HepG2 (cell line): ENCODE results near the gene RPS2. TPM values are rescaled to one million over a fixed set of nuclear protein-coding genes. Genes with fewer than 3 reads are reported as not detected.

ENCODE experiments used
- CHCHD3 ChIP-seq: sonication (generic); formaldehyde crosslinking; IDR thresholded peaks from 2 replicates; pipeline ENCODE4 v1.8.0; 2022; ENCODE audit warnings: mild to moderate bottlenecking, missing genetic modification reagents, moderate library complexity
- EEA1 ChIP-seq: sonication (generic); formaldehyde crosslinking; IDR thresholded peaks from 2 replicates; pipeline ENCODE4 v1.5.1; 2020; ENCODE audit warnings: mild to moderate bottlenecking, missing genetic modification reagents, borderline replicate concordance
- JUND ChIP-seq: sonication (generic); formaldehyde crosslinking; IDR thresholded peaks from 2 replicates; pipeline ENCODE4 v1.8.0; 2022; ENCODE audit warnings: mild to moderate bottlenecking, missing genetic modification reagents
- MIER3 ChIP-seq: IDR thresholded peaks from 2 replicates; pipeline ENCODE4 v1.6.1; 2016; ENCODE audit warnings: missing compliant biosample characterization, borderline replicate concordance
- NFYB ChIP-seq: sonication (generic); formaldehyde crosslinking; IDR thresholded peaks from 2 replicates; pipeline ENCODE4 v1.4.0; 2020; ENCODE audit warnings: missing genetic modification reagents
- NONO ChIP-seq, 2 experiments: fragments of 450-650 bp in 1 of 2; sonication (generic) in 1 of 2; formaldehyde crosslinking in 1 of 2; IDR thresholded peaks in 1 of 2; conservative IDR thresholded peaks in 1 of 2; 2 replicates each; pipeline versions ENCODE4 v1.6.1 to v1.8.0; 2017 to 2022; ENCODE audit warnings: mild to moderate bottlenecking in 1 of 2, missing genetic modification reagents in 1 of 2, moderate library complexity in 1 of 2
- PAF1 ChIP-seq: IDR thresholded peaks from 2 replicates; pipeline ENCODE4 v1.6.1; 2016; ENCODE audit warnings: missing genetic modification reagents, missing compliant biosample characterization
- RBAK ChIP-seq: sonication (generic); formaldehyde crosslinking; IDR thresholded peaks from 2 replicates; pipeline ENCODE4 v1.5.1; 2020; ENCODE audit warnings: mild to moderate bottlenecking, missing genetic modification reagents
- SAP130 ChIP-seq: IDR thresholded peaks from 2 replicates; pipeline ENCODE4 v1.6.1; 2016; ENCODE audit warnings: low read depth
- SIN3A ChIP-seq: IDR thresholded peaks from 2 replicates; pipeline ENCODE4 v1.6.1; 2011; ENCODE audit warnings: low read depth, mild to moderate bottlenecking, control low read depth, low read length, borderline replicate concordance
- SUZ12 ChIP-seq: fragments of 150-350 bp; IDR thresholded peaks from 2 replicates; pipeline ENCODE4 v1.6.1; 2014; ENCODE audit warnings: low read depth, low read length
- YY1 ChIP-seq: IDR thresholded peaks from 2 replicates; pipeline ENCODE4 v1.6.1; 2011; ENCODE audit warnings: low read length, low read depth, moderate library complexity, mild to moderate bottlenecking; ENCODE audit not compliant: insufficient read depth, insufficient replicate concordance
- ZFP36L1 ChIP-seq: sonication (generic); formaldehyde crosslinking; IDR thresholded peaks from 2 replicates; pipeline ENCODE4 v1.8.0; 2022; ENCODE audit warnings: mild to moderate bottlenecking, missing genetic modification reagents, moderate library complexity
- ZFP62 ChIP-seq: sonication (generic); formaldehyde crosslinking; IDR thresholded peaks from 2 replicates; pipeline ENCODE4 v1.4.0; 2020; ENCODE audit warnings: missing genetic modification reagents
- ZNF205 ChIP-seq: IDR thresholded peaks from 2 replicates; pipeline ENCODE4 v1.6.1; 2018; ENCODE audit warnings: missing biosample characterization, missing genetic modification reagents
- ZNF207 ChIP-seq: fragments of 450-650 bp; IDR thresholded peaks from 2 replicates; pipeline ENCODE4 v1.6.1; 2016; ENCODE audit warnings: antibody characterized with exemption, borderline replicate concordance
- ZNF33B ChIP-seq: sonication (generic); formaldehyde crosslinking; IDR thresholded peaks from 2 replicates; pipeline ENCODE4 v1.5.1; 2020; ENCODE audit warnings: mild to moderate bottlenecking, missing genetic modification reagents
- ZNF777 ChIP-seq: sonication (generic); formaldehyde crosslinking; IDR thresholded peaks from 2 replicates; pipeline ENCODE4 v1.4.0; 2020; ENCODE audit warnings: missing genetic modification reagents
- polyA plus RNA-seq, 8 experiments: library from polyadenylated mRNA; depleted of rRNA in 3 of 8; stranded (reverse) in 7 of 8; unstranded in 1 of 8; fragments of >200 nt; fragmentation: Illumina TruSeq in 4 of 8; extraction: Trizol in 4 of 8; gene quantifications; 2 replicates each; pipeline versions ENCODE4 v1.2.1 to v1.2.3, GENCODE V29; 2011 to 2016; ENCODE audit warnings: low read depth in 4 of 8, missing spikeins in 1 of 8, mixed read lengths in 1 of 8; ENCODE audit not compliant: insufficient read depth in 1 of 8
- total RNA-seq, 5 experiments: library from RNA; depleted of rRNA; stranded (reverse); fragments of >200 nt; fragmentation: Illumina TruSeq; extraction: Trizol; gene quantifications; 2 replicates each; pipeline ENCODE4 v1.2.3, GENCODE V29; 2016; ENCODE audit warnings: low read depth in 1 of 5
- TF ChIP-seq, protein P1 (sequence below): sonication (generic); formaldehyde crosslinking; IDR thresholded peaks from 2 replicates; pipeline ENCODE4; 2020; ENCODE audit warnings: missing genetic modification reagents, mild to moderate bottlenecking, borderline replicate concordance
- TF ChIP-seq, protein P2 (sequence below): sonication (generic); formaldehyde crosslinking; IDR thresholded peaks from 2 replicates; pipeline ENCODE4 v1.4.0; 2020; ENCODE audit warnings: mild to moderate bottlenecking, missing genetic modification reagents
- TF ChIP-seq, protein P3 (sequence below): IDR thresholded peaks from 2 replicates; pipeline ENCODE4 v1.6.1; 2016
- TF ChIP-seq, protein P4 (sequence below): IDR thresholded peaks from 2 replicates; pipeline ENCODE4 v1.6.1; 2016; ENCODE audit warnings: low read depth, control low read depth

Gene RPS2
- total and polyA plus RNA-seq, 2 of the 13 experiments (the other 11 are each of a cell fraction or from before 2014, with no cell fraction given) = 1,908 to 4,514 TPM

GRCh38 chr16:1963806-1964505 lies 670 bp downstream of the RPS2 start (continued):
- TF ChIP-seq, protein P1, sequence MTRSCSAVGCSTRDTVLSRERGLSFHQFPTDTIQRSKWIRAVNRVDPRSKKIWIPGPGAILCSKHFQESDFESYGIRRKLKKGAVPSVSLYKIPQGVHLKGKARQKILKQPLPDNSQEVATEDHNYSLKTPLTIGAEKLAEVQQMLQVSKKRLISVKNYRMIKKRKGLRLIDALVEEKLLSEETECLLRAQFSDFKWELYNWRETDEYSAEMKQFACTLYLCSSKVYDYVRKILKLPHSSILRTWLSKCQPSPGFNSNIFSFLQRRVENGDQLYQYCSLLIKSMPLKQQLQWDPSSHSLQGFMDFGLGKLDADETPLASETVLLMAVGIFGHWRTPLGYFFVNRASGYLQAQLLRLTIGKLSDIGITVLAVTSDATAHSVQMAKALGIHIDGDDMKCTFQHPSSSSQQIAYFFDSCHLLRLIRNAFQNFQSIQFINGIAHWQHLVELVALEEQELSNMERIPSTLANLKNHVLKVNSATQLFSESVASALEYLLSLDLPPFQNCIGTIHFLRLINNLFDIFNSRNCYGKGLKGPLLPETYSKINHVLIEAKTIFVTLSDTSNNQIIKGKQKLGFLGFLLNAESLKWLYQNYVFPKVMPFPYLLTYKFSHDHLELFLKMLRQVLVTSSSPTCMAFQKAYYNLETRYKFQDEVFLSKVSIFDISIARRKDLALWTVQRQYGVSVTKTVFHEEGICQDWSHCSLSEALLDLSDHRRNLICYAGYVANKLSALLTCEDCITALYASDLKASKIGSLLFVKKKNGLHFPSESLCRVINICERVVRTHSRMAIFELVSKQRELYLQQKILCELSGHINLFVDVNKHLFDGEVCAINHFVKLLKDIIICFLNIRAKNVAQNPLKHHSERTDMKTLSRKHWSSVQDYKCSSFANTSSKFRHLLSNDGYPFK (CRISPR knock-in tag) = no peak
- TF ChIP-seq ZNF205 (0 out of 2 replicates have a peak, but pooled peaks have one; percentile 16), PAF1 (no peak), NFYB (CRISPR knock-in tag) (no peak), ZFP62 (CRISPR knock-in tag) (no peak), EEA1 (CRISPR knock-in tag) (no peak), SIN3A (peak; percentile 38; the same call in 1 of the 2 replicates), CHCHD3 (CRISPR knock-in tag) (no peak), SUZ12 (no peak), RBAK (CRISPR knock-in tag) (no peak), ZNF33B (CRISPR knock-in tag) (no peak), ZFP36L1 (no peak), ZNF777 (peak; percentile 12; the same call in 1 of the 2 replicates), ZNF207 (no peak), MIER3 (no peak), JUND (CRISPR knock-in tag) (no peak), NONO (IDR thresholded peaks at IDR 0.05) (no peak), NONO (CRISPR knock-in tag; conservative IDR thresholded peaks at IDR 0.05) (0 out of 2 replicates have a peak, but pooled peaks have one; percentile 8), YY1 (no peak), SAP130 (CRISPR knock-in tag) (peak; percentile 56; the same call in 1 of the 2 replicates)
- TF ChIP-seq, protein P2, sequence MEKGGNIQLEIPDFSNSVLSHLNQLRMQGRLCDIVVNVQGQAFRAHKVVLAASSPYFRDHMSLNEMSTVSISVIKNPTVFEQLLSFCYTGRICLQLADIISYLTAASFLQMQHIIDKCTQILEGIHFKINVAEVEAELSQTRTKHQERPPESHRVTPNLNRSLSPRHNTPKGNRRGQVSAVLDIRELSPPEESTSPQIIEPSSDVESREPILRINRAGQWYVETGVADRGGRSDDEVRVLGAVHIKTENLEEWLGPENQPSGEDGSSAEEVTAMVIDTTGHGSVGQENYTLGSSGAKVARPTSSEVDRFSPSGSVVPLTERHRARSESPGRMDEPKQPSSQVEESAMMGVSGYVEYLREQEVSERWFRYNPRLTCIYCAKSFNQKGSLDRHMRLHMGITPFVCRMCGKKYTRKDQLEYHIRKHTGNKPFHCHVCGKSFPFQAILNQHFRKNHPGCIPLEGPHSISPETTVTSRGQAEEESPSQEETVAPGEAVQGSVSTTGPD (CRISPR knock-in tag) = no peak
- TF ChIP-seq, protein P3, sequence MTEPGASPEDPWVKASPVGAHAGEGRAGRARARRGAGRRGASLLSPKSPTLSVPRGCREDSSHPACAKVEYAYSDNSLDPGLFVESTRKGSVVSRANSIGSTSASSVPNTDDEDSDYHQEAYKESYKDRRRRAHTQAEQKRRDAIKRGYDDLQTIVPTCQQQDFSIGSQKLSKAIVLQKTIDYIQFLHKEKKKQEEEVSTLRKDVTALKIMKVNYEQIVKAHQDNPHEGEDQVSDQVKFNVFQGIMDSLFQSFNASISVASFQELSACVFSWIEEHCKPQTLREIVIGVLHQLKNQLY (CRISPR knock-in tag) = no peak
- TF ChIP-seq, protein P4, sequence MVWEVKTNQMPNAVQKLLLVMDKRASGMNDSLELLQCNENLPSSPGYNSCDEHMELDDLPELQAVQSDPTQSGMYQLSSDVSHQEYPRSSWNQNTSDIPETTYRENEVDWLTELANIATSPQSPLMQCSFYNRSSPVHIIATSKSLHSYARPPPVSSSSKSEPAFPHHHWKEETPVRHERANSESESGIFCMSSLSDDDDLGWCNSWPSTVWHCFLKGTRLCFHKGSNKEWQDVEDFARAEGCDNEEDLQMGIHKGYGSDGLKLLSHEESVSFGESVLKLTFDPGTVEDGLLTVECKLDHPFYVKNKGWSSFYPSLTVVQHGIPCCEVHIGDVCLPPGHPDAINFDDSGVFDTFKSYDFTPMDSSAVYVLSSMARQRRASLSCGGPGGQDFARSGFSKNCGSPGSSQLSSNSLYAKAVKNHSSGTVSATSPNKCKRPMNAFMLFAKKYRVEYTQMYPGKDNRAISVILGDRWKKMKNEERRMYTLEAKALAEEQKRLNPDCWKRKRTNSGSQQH (CRISPR knock-in tag) = 0 out of 2 replicates have a peak, but pooled peaks have one; percentile 29
